GM23248 (cell line): ENCODE results near the gene ADCY1. TPM values are rescaled to one million over a fixed set of nuclear protein-coding genes. Genes with fewer than 3 reads are reported as not detected.

Experiments used
- DNase-seq: peaks from one replicate; pipeline ENCODE4 v3.0.0-alpha.2; 2015
- H2AFZ ChIP-seq: fragments of 200-600 bp; sonication (generic); 2 replicates; pipeline ENCODE4 v1.6.1; 2016; ENCODE audit warnings: antibody characterized with exemption
- H3F3A ChIP-seq: fragments of 200-600 bp; sonication (generic); 2 replicates; pipeline ENCODE4 v1.6.1; 2016; ENCODE audit warnings: mild to moderate bottlenecking, antibody characterized with exemption, mixed run types; ENCODE audit not compliant: insufficient read depth
- H3K27ac ChIP-seq: fragments of 200-600 bp; sonication (generic); 2 replicates; pipeline ENCODE4 v1.5.1; 2016; ENCODE audit warnings: mild to moderate bottlenecking
- H3K27me3 ChIP-seq: fragments of 200-600 bp; sonication (generic); replicated peaks from 2 replicates; pipeline ENCODE4 v1.6.1; 2016; ENCODE audit warnings: mild to moderate bottlenecking; ENCODE audit not compliant: insufficient read depth
- H3K36me3 ChIP-seq: fragments of 200-600 bp; sonication (generic); 2 replicates; pipeline ENCODE4 v1.6.1; 2016; ENCODE audit warnings: low read depth, mild to moderate bottlenecking
- H3K4me1 ChIP-seq: fragments of 200-600 bp; sonication (generic); 2 replicates; pipeline ENCODE4 v1.6.1; 2016; ENCODE audit warnings: mild to moderate bottlenecking; ENCODE audit not compliant: insufficient read depth
- H3K4me2 ChIP-seq: fragments of 200-600 bp; sonication (generic); one replicate; pipeline ENCODE4 v1.6.1; 2016; ENCODE audit warnings: mild to moderate bottlenecking; ENCODE audit not compliant: unreplicated experiment
- H3K4me3 ChIP-seq: fragments of 200-600 bp; sonication (generic); 2 replicates; pipeline ENCODE4 v1.5.1; 2016; ENCODE audit warnings: mild to moderate bottlenecking
- H3K79me2 ChIP-seq: fragments of 200-600 bp; sonication (generic); 2 replicates; pipeline ENCODE4 v1.6.1; 2016; ENCODE audit warnings: mild to moderate bottlenecking; ENCODE audit not compliant: insufficient read depth
- H3K9ac ChIP-seq: fragments of 200-600 bp; sonication (generic); 2 replicates; pipeline ENCODE4 v1.6.1; 2016; ENCODE audit warnings: mild to moderate bottlenecking
- H3K9me2 ChIP-seq: fragments of 200-600 bp; sonication (generic); 2 replicates; pipeline ENCODE4 v1.6.1; 2016; ENCODE audit warnings: mixed run types, mild to moderate bottlenecking, moderate library complexity; ENCODE audit not compliant: insufficient read depth
- H3K9me3 ChIP-seq: fragments of 200-600 bp; sonication (generic); one replicate; pipeline ENCODE4 v1.6.1; 2017; ENCODE audit warnings: low read depth
- H4K20me1 ChIP-seq: fragments of 200-600 bp; sonication (generic); 2 replicates; pipeline ENCODE4 v1.6.0; 2016; ENCODE audit not compliant: insufficient read depth
- EZH2 ChIP-seq: fragments of 200-600 bp; sonication (generic); IDR thresholded peaks from 2 replicates; pipeline ENCODE4 v1.6.1; 2018; ENCODE audit warnings: antibody characterized with exemption, mild to moderate bottlenecking; ENCODE audit not compliant: insufficient read depth, poor library complexity, severe bottlenecking
- EZH2phosphoT487 ChIP-seq: fragments of 200-600 bp; sonication (generic); IDR thresholded peaks from 2 replicates; pipeline ENCODE4 v1.6.1; 2018; ENCODE audit warnings: antibody characterized with exemption, moderate library complexity, mild to moderate bottlenecking, low read depth; ENCODE audit not compliant: insufficient read depth
- WGBS, 2 experiments: methylation state at CpG; one replicate each; pipeline ENCODE4 v1.1.6; 2015 to 2017; ENCODE audit warnings: low lambda C conversion rate in 2 of 2, low coverage in 1 of 2; ENCODE audit errors: missing lambda C conversion rate in 2 of 2; 5-methylcytosine and 5-hydroxymethylcytosine counted together
- in situ Hi-C: fragments of 300-500 bp; cut with MboI; formaldehyde crosslinking; loops from 2 replicates; pipeline ENCODE4 v1.15.0; 2020
- polyA plus RNA-seq: library from polyadenylated mRNA; unstranded; fragments of >200 nt; fragmentation: Nextera tagmentation; extraction: Ambion mirVana; gene quantifications from 2 replicates; pipeline ENCODE4 v1.2.1, GENCODE V29; 2016
- total RNA-seq: library from RNA; depleted of rRNA; stranded (reverse); fragments of >200 nt; shearing (Covaris generic); gene quantifications from 2 replicates; pipeline ENCODE4 v1.2.3, GENCODE V29; 2014

The ADCY1 gene
- total and polyA plus RNA-seq, 2 experiments from 2014 or later = 0.11 TPM; not detected in 1

- TF ChIP-seq EZH2phosphoT487 = no peak
- no peak for TF ChIP-seq EZH2
- Histone ChIP-seq H2AFZ (no peak overlapping the region), H3K27ac (no peak overlapping the region), H3K79me2 (no peaks in the 10 kb centered on the region), H3K36me3 (no peaks in the 10 kb centered on the region), H3K9ac (no peak overlapping the region), H4K20me1 (no peaks in the 10 kb centered on the region), H3K4me2 (no peak overlapping the region), H3K27me3 (no peaks in the 10 kb centered on the region), H3K4me3 (no peak overlapping the region), H3F3A (no peaks in the 10 kb centered on the region), H3K9me3 (no peaks in the 10 kb centered on the region), H3K9me2 (no peaks in the 10 kb centered on the region), H3K4me1 (no peaks in the 10 kb centered on the region)
- WGBS, 2 experiments = 83 to 84% methylated on average over 6 of the region's 6 CpGs
- in situ Hi-C loops = loop anchor here (25.0 kb wide), 1 partner anchor 200 kb away; the partner anchor contains the start of gene CCDC201
- DNase-seq = no peak
These were observed 87.8 kb downstream of the ADCY1 start for GRCh38 chr7:45662018-45662417.

- H3K4me3 ChIP-seq = no peak overlapping the region
- H3F3A ChIP-seq = no peaks in the 10 kb centered on the region
- 59 to 61% methylated on average over 15 of the region's 15 CpGs for WGBS, 2 experiments
- no peaks in the 10 kb centered on the region for H3K36me3 ChIP-seq
- in situ Hi-C loops = loop anchor here (25.0 kb wide), 1 partner anchor 200 kb away; the partner anchor contains the start of gene CCDC201
- no peaks in the 10 kb centered on the region for H3K9me3 ChIP-seq
- DNase-seq = no peak
- no peak overlapping the region for H3K27ac ChIP-seq
- no peaks in the 10 kb centered on the region for H4K20me1 ChIP-seq
- no peaks in the 10 kb centered on the region for H3K4me1 ChIP-seq
- no peaks in the 10 kb centered on the region for H3K27me3 ChIP-seq
- H2AFZ ChIP-seq = no peak overlapping the region
- no peaks in the 10 kb centered on the region for H3K9me2 ChIP-seq
- H3K9ac ChIP-seq = no peak overlapping the region
- TF ChIP-seq EZH2 (no peak), EZH2phosphoT487 (no peak)
- H3K4me2 ChIP-seq = no peak overlapping the region
- H3K79me2 ChIP-seq = no peaks in the 10 kb centered on the region
These were observed 88.5 kb downstream of the ADCY1 start for GRCh38 chr7:45662540-45663166.

GRCh38 chr7:45663167-45663921, 89.2 kb downstream of the ADCY1 start:
- no peak overlapping the region for H3K4me3 ChIP-seq
- whole genome bisulfite sequencing, 2 experiments = 58 to 60% methylated on average over 20 of the region's 20 CpGs
- no peaks in the 10 kb centered on the region for H3K4me1 ChIP-seq
- H4K20me1 ChIP-seq = no peaks in the 10 kb centered on the region
- H3K9ac ChIP-seq = no peak overlapping the region
- DNase-seq = peak; percentile 46
- H3K79me2 ChIP-seq = no peaks in the 10 kb centered on the region
- in situ Hi-C loops = loop anchor here (25.0 kb wide), 1 partner anchor 199 kb away; the partner anchor contains the start of gene CCDC201
- TF ChIP-seq EZH2phosphoT487 (no peak), EZH2 (no peak)
- H3K9me2 ChIP-seq = no peaks in the 10 kb centered on the region
- no peaks in the 10 kb centered on the region for H3F3A ChIP-seq
- H3K36me3 ChIP-seq = no peaks in the 10 kb centered on the region
- no peak overlapping the region for H3K27ac ChIP-seq
- no peaks in the 10 kb centered on the region for H3K9me3 ChIP-seq
- H3K4me2 ChIP-seq = no peak overlapping the region
- no peaks in the 10 kb centered on the region for H3K27me3 ChIP-seq
- no peak overlapping the region for H2AFZ ChIP-seq

GRCh38 chr7:45663965-45664633, 89.9 kb downstream of the ADCY1 start:
- Histone ChIP-seq H4K20me1 (no peaks in the 10 kb centered on the region), H3K27ac (no peak overlapping the region), H3K36me3 (no peaks in the 10 kb centered on the region), H3F3A (no peaks in the 10 kb centered on the region), H3K4me2 (no peak overlapping the region), H3K4me1 (no peaks in the 10 kb centered on the region), H3K79me2 (no peaks in the 10 kb centered on the region), H3K9ac (no peak overlapping the region), H3K9me3 (no peaks in the 10 kb centered on the region), H2AFZ (no peak overlapping the region), H3K27me3 (no peaks in the 10 kb centered on the region), H3K4me3 (no peak overlapping the region), H3K9me2 (no peaks in the 10 kb centered on the region)
- no peak for DNase-seq
- WGBS, 2 experiments = 41 to 46% methylated on average over 8 to 9 of the region's 9 CpGs
- in situ Hi-C loops = loop anchor here (25.0 kb wide), 1 partner anchor 198 kb away; the partner anchor contains the start of gene CCDC201
- TF ChIP-seq EZH2 (no peak), EZH2phosphoT487 (no peak)
